H9 (cell line): Measurements from ENCODE around the gene BFSP1. TPM values are rescaled to one million over a fixed set of nuclear protein-coding genes. Genes with fewer than 3 reads are reported as not detected.

Experiments used
- DNase-seq: peaks from one replicate; pipeline ENCODE4 v3.0.0-alpha.2; 2017
- H2AFZ ChIP-seq: one replicate; pipeline ENCODE4 v1.6.1; 2013; ENCODE audit warnings: mild to moderate bottlenecking, low read length, control low read depth, moderate library complexity
- H2AK5ac ChIP-seq: 2 replicates; pipeline ENCODE4 v1.6.1; 2013; ENCODE audit warnings: low read length, control low read depth, mixed read lengths; ENCODE audit not compliant: insufficient read length
- H2BK120ac ChIP-seq: one replicate; pipeline ENCODE4 v1.6.1; 2013; ENCODE audit warnings: low read depth, mild to moderate bottlenecking, low read length, control low read depth, inconsistent platforms; ENCODE audit not compliant: poor library complexity, severe bottlenecking
- H2BK12ac ChIP-seq: 2 replicates; pipeline ENCODE4 v1.6.1; 2013; ENCODE audit warnings: low read length, control low read depth, mixed read lengths, low read depth; ENCODE audit not compliant: insufficient read length
- H2BK15ac ChIP-seq: 2 replicates; pipeline ENCODE4 v1.6.1; 2013; ENCODE audit warnings: low read depth, low read length, control low read depth
- H2BK20ac ChIP-seq: one replicate; pipeline ENCODE4 v1.6.1; 2013; ENCODE audit warnings: low read depth, mild to moderate bottlenecking, low read length, control low read depth, inconsistent platforms; ENCODE audit not compliant: poor library complexity, severe bottlenecking
- H2BK5ac ChIP-seq: 2 replicates; pipeline ENCODE4 v1.6.1; 2013; ENCODE audit warnings: low read length, control low read depth, mixed read lengths; ENCODE audit not compliant: insufficient read length
- H3K14ac ChIP-seq: 2 replicates; pipeline ENCODE4 v1.6.1; 2013; ENCODE audit warnings: low read length, control low read depth; ENCODE audit not compliant: insufficient read depth
- H3K18ac ChIP-seq: 2 replicates; pipeline ENCODE4 v1.6.1; 2013; ENCODE audit warnings: low read depth, mild to moderate bottlenecking, mixed read lengths, low read length, control low read depth; ENCODE audit not compliant: insufficient read length
- H3K23ac ChIP-seq: 2 replicates; pipeline ENCODE4 v1.6.1; 2013; ENCODE audit warnings: low read length, control low read depth, mixed read lengths, low read depth; ENCODE audit not compliant: insufficient read length
- H3K23me2 ChIP-seq: 2 replicates; pipeline ENCODE4 v1.6.1; 2013; ENCODE audit warnings: low read depth, mild to moderate bottlenecking, mixed read lengths, low read length, control low read depth; ENCODE audit not compliant: insufficient read length, poor library complexity, severe bottlenecking
- H3K27ac ChIP-seq: 2 replicates; pipeline ENCODE4 v1.5.1; 2013; ENCODE audit warnings: low read length, control low read depth, mixed read lengths, low read depth; ENCODE audit not compliant: insufficient read length
- H3K27me3 ChIP-seq: 2 replicates; pipeline ENCODE4 v1.6.1; 2013; ENCODE audit warnings: low read length, control low read depth, inconsistent platforms; ENCODE audit not compliant: insufficient read depth
- H3K4ac ChIP-seq: 2 replicates; pipeline ENCODE4 v1.6.1; 2013; ENCODE audit warnings: low read depth, mild to moderate bottlenecking, control low read depth, inconsistent platforms, low read length, moderate library complexity
- H3K4me1 ChIP-seq: 2 replicates; pipeline ENCODE4 v1.6.1; 2013; ENCODE audit warnings: low read length, control low read depth, inconsistent platforms; ENCODE audit not compliant: insufficient read depth
- H3K4me2 ChIP-seq: 2 replicates; pipeline ENCODE4 v1.6.1; 2013; ENCODE audit warnings: low read length, control low read depth, mixed read lengths; ENCODE audit not compliant: insufficient read length, insufficient read depth
- H3K56ac ChIP-seq: 2 replicates; pipeline ENCODE4 v1.6.1; 2013; ENCODE audit warnings: low read depth, mild to moderate bottlenecking, mixed read lengths, low read length, control low read depth; ENCODE audit not compliant: insufficient read length
- H3K79me1 ChIP-seq: 2 replicates; pipeline ENCODE4 v1.6.1; 2013; ENCODE audit warnings: low read depth, mild to moderate bottlenecking, moderate library complexity, low read length, control low read depth, inconsistent platforms; ENCODE audit not compliant: insufficient read depth, poor library complexity, severe bottlenecking
- H3K79me2 ChIP-seq: 2 replicates; pipeline ENCODE4 v1.6.1; 2013; ENCODE audit warnings: low read length, control low read depth, inconsistent platforms; ENCODE audit not compliant: insufficient read depth
- H3K9ac ChIP-seq: 2 replicates; pipeline ENCODE4 v1.6.1; 2013; ENCODE audit warnings: low read length, control low read depth, mixed read lengths; ENCODE audit not compliant: insufficient read length; ENCODE audit errors: extremely low read depth
- H3K9me3 ChIP-seq: one replicate; pipeline ENCODE4 v1.6.1; 2013; ENCODE audit warnings: low read depth, low read length, inconsistent platforms; ENCODE audit not compliant: control insufficient read depth
- H3T11ph ChIP-seq: one replicate; pipeline ENCODE4 v1.6.1; 2013; ENCODE audit warnings: mild to moderate bottlenecking, low read length, control low read depth, inconsistent platforms
- H4K20me1 ChIP-seq: one replicate; pipeline ENCODE4 v1.6.1; 2013; ENCODE audit not compliant: control insufficient read depth, insufficient read length, insufficient read depth
- H4K5ac ChIP-seq: 2 replicates; pipeline ENCODE4 v1.6.1; 2013; ENCODE audit warnings: low read depth, mild to moderate bottlenecking, mixed read lengths, low read length, control low read depth; ENCODE audit not compliant: insufficient read length
- H4K8ac ChIP-seq: replicated peaks from 2 replicates; pipeline ENCODE4 v1.6.1; 2013; ENCODE audit warnings: low read length, control low read depth, mixed read lengths, low read depth; ENCODE audit not compliant: insufficient read length
- H4K91ac ChIP-seq: 2 replicates; pipeline ENCODE4 v1.6.1; 2013; ENCODE audit warnings: low read depth, mild to moderate bottlenecking, moderate library complexity, mixed read lengths, low read length, control low read depth; ENCODE audit not compliant: insufficient read length
- H3K27ac Mint-ChIP-seq, 3 experiments: 2 replicates in 2 of 3; 3 replicates in 1 of 3; pipeline ENCODE4 v1.8.0; 2020 to 2021; ENCODE audit warnings: mixed read lengths in 3 of 3, mild to moderate bottlenecking in 1 of 3, moderate library complexity in 1 of 3
- H3K27me3 Mint-ChIP-seq: 2 replicates; pipeline ENCODE4 v1.8.0; 2021; ENCODE audit warnings: low read depth, mild to moderate bottlenecking, moderate library complexity, mixed read lengths
- H3K36me3 Mint-ChIP-seq, 3 experiments: 2 replicates in 2 of 3; 3 replicates in 1 of 3; pipeline ENCODE4 v1.8.0; 2020 to 2021; ENCODE audit warnings: low read depth in 3 of 3, mixed read lengths in 3 of 3; ENCODE audit not compliant: insufficient read depth in 1 of 3
- H3K4me1 Mint-ChIP-seq, 2 experiments: 2 replicates each; pipeline ENCODE4 v1.8.0; 2020; ENCODE audit warnings: mixed read lengths in 2 of 2
- H3K4me3 Mint-ChIP-seq, 2 experiments: 2 replicates in 1 of 2; 3 replicates in 1 of 2; pipeline ENCODE4 v1.8.0; 2020 to 2021; ENCODE audit warnings: mild to moderate bottlenecking in 2 of 2, mixed read lengths in 2 of 2, moderate library complexity in 1 of 2
- H3K9me3 Mint-ChIP-seq, 2 experiments: 2 replicates in 1 of 2; 3 replicates in 1 of 2; pipeline ENCODE4 v1.8.0; 2020; ENCODE audit warnings: mild to moderate bottlenecking in 2 of 2, mixed read lengths in 2 of 2, moderate library complexity in 1 of 2
- WGBS: extraction: QIAGEN DNeasy Blood & Tissue Kit; methylation state at CpG from one replicate; pipeline ENCODE4 v1.1.7; 2013; ENCODE audit warnings: missing lambda C conversion rate, low lambda C conversion rate, mixed read lengths; ENCODE audit not compliant: insufficient read length; ENCODE audit errors: extremely low coverage; 5-methylcytosine and 5-hydroxymethylcytosine counted together
- total RNA-seq: library from RNA; stranded (reverse); gene quantifications from 2 replicates; pipeline ENCODE4 v1.2.1, GENCODE V29; 2021
- TF ChIP-seq, protein P1 (sequence below): fragments of 200-600 bp; sonication (generic); conservative IDR thresholded peaks from 3 replicates; pipeline ENCODE4 v1.8.0; 2021; ENCODE audit warnings: antibody characterized with exemption, mild to moderate bottlenecking

BFSP1 gene
- total RNA-seq, 1 experiment from 2014 or later = 9.4 TPM

GRCh38 chr20:17572034-17572638 is 41.0 kb upstream of the BFSP1 start:
- H2AK5ac ChIP-seq = no peak overlapping the region
- H3K4ac ChIP-seq = no peak overlapping the region
- no peak overlapping the region for H4K8ac ChIP-seq
- peak overlapping the region; percentile 31 to 40; a peak in 4 of 5 replicates for H3K4me3 Mint-ChIP-seq
- H3K27ac ChIP-seq = no peak overlapping the region
- no peak overlapping the region for H4K5ac ChIP-seq
- peaks cover 12% of the 10 kb centered on the region for H3K23me2 ChIP-seq
- no peak overlapping the region for H4K91ac ChIP-seq
- H4K20me1 ChIP-seq = no peaks in the 10 kb centered on the region
- DNase-seq = no peak
- no peak overlapping the region for H3K18ac ChIP-seq
- H3K79me2 ChIP-seq = peaks cover 21% of the 10 kb centered on the region; the same call in 1 of the 2 replicates
- no peak overlapping the region for H3T11ph ChIP-seq
- peaks cover 59 to 65% of the 10 kb centered on the region in 2 experiments for H3K4me1 Mint-ChIP-seq
- no peak overlapping the region for H3K14ac ChIP-seq
- H2AFZ ChIP-seq = no peak overlapping the region
- no peak overlapping the region for H3K9ac ChIP-seq
- no peak overlapping the region for H3K23ac ChIP-seq
- no peak overlapping the region for H2BK15ac ChIP-seq
- H2BK120ac ChIP-seq = no peak overlapping the region
- 0 out of 5 replicates have a peak, but pooled peaks cover 0 to 2% of the 10 kb centered on the region in 2 experiments for H3K9me3 Mint-ChIP-seq
- no peak overlapping the region for H2BK5ac ChIP-seq
- peaks cover 19% of the 10 kb centered on the region for H3K4me1 ChIP-seq
- H3K56ac ChIP-seq = no peak overlapping the region
- H3K27me3 ChIP-seq = no peaks in the 10 kb centered on the region
- no peaks in the 10 kb centered on the region for H3K79me1 ChIP-seq
- TF ChIP-seq, protein P1, sequence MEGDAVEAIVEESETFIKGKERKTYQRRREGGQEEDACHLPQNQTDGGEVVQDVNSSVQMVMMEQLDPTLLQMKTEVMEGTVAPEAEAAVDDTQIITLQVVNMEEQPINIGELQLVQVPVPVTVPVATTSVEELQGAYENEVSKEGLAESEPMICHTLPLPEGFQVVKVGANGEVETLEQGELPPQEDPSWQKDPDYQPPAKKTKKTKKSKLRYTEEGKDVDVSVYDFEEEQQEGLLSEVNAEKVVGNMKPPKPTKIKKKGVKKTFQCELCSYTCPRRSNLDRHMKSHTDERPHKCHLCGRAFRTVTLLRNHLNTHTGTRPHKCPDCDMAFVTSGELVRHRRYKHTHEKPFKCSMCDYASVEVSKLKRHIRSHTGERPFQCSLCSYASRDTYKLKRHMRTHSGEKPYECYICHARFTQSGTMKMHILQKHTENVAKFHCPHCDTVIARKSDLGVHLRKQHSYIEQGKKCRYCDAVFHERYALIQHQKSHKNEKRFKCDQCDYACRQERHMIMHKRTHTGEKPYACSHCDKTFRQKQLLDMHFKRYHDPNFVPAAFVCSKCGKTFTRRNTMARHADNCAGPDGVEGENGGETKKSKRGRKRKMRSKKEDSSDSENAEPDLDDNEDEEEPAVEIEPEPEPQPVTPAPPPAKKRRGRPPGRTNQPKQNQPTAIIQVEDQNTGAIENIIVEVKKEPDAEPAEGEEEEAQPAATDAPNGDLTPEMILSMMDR = no peak
- H3K4me2 ChIP-seq = peak overlapping the region; percentile 56
- H3K9me3 ChIP-seq = no peaks in the 10 kb centered on the region
- no CpG with 5 or more reads among the region's 7 CpGs for WGBS
- peaks cover 2 to 4% (median 3%) of the 10 kb centered on the region in 3 experiments; a peak in 1 of 7 replicates for H3K36me3 Mint-ChIP-seq
- H3K27me3 Mint-ChIP-seq = no peaks in the 10 kb centered on the region
- H2BK20ac ChIP-seq = no peak overlapping the region
- no peak overlapping the region for H2BK12ac ChIP-seq
- peak overlapping the region in 1 of 3 experiments; percentile 22; a peak in 1 of 7 replicates for H3K27ac Mint-ChIP-seq
